HS-5 (cell line): ENCODE results near the gene RCSD1.
A peak's percentile ranks its signal among the peaks of the same experiment; 100 is the strongest.

Source experiments
- DNase-seq: peaks from one replicate; pipeline ENCODE4 v3.0.0-alpha.2; 2012; ENCODE audit warnings: low read depth

RCSD1 gene

GRCh38 chr1:167643441-167643840, 13.4 kb downstream of the RCSD1 start:
- no peak for DNase-seq

GRCh38 chr1:167644551-167644950, 14.5 kb downstream of the RCSD1 start:
- DNase-seq, result no peak

- DNase-seq, result no peak
These were observed 15.1 kb downstream of the RCSD1 start for GRCh38 chr1:167645140-167645541.

GRCh38 chr1:167645625-167646414, 15.8 kb downstream of the RCSD1 start:
- no peak for DNase-seq

- no peak for DNase-seq
These were observed 18.3 kb downstream of the RCSD1 start for GRCh38 chr1:167648252-167648849.

GRCh38 chr1:167648978-167649744, 19.1 kb downstream of the RCSD1 start:
- no peak for DNase-seq

DNA sequence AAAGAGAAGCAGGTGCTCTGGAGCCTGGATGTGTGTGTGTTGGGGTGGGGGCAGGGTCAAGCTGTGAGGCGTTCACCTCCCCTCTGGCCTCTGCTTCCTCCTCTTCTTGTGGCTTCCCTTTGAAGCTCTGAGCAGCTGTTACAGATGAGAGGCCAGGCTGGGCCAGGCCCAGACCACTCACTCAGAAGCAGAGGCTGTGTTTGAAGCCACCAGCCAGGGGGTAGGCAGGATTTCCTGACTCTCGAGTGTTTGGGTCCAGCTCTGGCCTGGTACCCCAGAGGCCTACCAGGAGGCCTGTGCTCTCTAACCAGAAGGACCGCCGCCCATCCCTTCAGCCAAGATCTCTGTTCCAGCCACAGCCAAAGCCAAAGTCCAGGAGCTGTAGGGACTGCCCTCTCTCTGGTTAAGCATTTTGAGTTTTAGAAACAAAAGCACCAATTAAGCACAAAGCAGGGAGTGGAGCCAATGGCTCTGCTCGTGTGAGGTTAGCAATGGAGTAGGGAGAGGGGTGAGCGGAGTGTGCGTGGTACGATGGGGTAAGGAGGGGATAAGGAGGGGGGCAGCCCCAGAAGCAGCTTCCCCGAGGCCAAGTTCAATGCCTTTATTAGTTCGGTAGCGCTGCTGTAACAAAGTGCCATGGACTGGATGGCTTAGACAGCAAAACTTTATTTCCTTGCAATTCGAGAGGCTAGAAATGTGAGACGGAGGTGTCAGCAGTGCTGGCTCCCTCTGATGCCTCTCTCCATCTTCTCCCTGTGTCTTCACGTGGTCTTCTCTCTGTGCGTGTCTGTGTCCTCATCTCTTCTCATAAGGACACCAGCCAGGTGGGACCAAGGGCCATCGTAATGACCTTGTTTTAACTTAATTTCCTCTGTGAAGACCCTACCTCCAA, 20.5 kb downstream of the RCSD1 start:
- DNase-seq, result no peak

GRCh38 chr1:167651161-167651693, 21.2 kb downstream of the RCSD1 start:
- no peak for DNase-seq

DNA sequence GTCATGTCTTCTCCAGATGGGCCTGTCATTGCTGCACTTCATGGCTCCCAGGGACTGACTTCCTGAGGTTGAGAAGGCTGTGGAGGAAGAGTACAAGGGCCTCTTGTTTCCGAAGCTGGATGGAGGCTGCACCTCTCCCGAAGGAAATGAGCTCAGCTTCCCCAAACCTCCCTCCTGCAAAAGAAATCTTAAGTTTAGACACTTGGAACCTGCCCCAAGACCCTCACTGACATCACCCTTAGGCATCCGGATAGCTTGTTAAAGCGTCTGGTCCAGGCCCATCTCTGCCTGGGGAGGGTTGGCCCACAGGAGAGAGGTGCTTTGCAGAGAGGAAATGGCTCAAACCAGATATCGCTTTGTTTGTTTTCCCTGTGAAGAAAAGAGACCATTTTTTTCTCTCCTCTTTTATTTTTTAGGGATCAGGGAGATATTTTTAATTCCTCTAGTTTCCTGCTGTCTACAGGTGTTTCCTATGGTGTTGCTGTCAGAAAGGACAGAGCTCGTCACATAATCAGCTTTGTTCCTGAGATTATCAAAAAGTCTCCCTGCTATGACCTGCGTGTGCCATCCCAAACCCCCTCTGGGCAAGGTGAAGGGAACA, 25.0 kb downstream of the RCSD1 start:
- DNase-seq, result no peak

DNA sequence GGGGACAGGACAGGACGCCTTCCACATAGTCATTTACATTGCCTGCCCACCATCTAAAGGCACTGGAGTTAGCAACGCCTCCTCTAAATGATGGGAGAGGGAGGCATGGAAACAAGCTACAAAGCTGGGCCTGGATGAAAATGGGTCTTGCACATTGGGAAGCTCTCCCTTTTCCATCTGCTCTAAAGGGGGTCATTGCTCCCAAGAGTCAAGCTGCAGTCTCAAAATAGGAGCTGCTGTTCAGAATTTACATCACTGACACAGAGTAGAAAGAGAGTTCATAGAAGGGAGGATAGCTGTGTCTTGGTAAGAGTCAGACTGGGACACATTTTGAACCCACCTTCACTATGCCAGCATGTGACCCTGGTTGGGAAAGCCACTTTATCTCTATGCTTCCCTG, 26.6 kb downstream of the RCSD1 start:
- DNase-seq, result no peak

GRCh38 chr1:167658574-167659328, 28.7 kb downstream of the RCSD1 start:
- DNase-seq, result no peak

GRCh38 chr1:167659450-167659849, 29.4 kb downstream of the RCSD1 start:
- no peak for DNase-seq

DNA sequence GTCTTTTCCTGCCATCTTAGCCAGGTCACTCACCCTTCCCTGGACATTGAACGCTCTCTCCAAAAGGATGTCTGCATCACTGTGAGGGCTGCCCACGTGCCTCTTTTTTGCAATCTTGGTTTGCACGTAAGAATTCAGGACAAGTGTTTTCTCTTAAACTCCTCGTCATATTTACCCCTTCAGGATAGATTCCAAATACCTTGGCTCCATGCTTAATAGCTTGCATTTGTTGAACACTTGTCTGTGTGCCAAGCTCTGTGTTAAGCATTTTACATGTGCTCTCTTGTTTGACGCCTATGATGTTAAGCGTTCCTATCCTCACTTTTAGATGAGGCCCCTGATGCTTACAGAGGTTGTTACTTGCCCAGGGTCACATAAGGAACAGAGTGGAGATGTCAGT, 29.8 kb downstream of the RCSD1 start:
- DNase-seq, result no peak

- DNase-seq, result peak; percentile 86
These were observed 31.7 kb downstream of the RCSD1 start for GRCh38 chr1:167661527-167662426.

GRCh38 chr1:167663002-167663772, 33.2 kb downstream of the RCSD1 start:
- DNase-seq, result peak; percentile 40

GRCh38 chr1:167665469-167665868, 35.4 kb downstream of the RCSD1 start:
- DNase-seq, result no peak

GRCh38 chr1:167666416-167666815, 36.4 kb downstream of the RCSD1 start:
- peak; percentile 78 for DNase-seq

DNA sequence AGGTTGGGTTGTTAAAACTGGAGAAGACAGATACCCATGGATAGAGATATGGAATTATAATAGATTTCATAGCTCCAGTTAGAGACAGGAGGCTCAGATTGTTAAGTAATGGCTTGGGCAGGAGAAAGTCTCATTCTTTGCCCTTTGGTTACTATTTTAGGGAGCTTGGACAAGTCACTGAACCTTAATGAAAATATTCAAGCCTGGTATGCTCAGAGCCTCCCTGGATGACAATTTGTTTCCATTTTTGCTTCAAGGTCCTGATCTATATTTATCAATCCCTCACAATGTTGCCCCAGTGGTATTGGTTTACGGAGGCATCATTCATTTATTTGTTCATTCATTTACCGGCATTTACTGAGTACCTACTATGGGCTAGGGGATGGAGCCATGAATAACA, 37.5 kb downstream of the RCSD1 start:
- no peak for DNase-seq

DNA sequence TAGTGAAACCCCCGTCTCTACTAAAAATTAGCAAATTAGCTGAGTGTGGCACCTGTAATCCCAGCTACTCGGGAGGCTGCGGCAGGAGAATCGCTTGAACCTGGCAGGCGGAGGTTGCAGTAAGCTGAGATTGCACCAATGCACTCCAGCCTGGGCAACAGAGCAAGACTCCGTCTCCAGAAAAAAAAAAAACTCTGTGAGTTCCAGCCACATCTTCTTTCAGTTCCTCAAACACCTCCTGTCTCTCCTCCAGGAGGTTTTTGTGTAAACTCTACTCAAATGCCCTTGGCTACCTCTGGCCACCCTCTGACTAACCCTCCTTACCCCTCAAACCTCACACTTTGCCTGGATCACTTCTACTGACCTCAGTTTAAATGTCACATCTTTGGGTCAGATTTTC, 38.1 kb downstream of the RCSD1 start:
- DNase-seq, result no peak
